PFSK-1 (cell line): ENCODE results near the gene CCR2.

ENCODE experiments used
- FOXP2 ChIP-seq: optimal IDR thresholded peaks from 2 replicates; pipeline ENCODE3; 2011; ENCODE audit warnings: borderline replicate concordance, control low read depth, inconsistent platforms; ENCODE audit not compliant: insufficient read depth; ENCODE audit errors: extremely low read length, extremely low read depth
- POLR2AphosphoS5 ChIP-seq: IDR thresholded peaks from 2 replicates; pipeline ENCODE4 v1.6.1; 2012; ENCODE audit warnings: low read depth, mild to moderate bottlenecking, control low read depth, low read length, moderate library complexity
- SIN3A ChIP-seq: IDR thresholded peaks from 2 replicates; pipeline ENCODE4 v1.6.1; 2012; ENCODE audit warnings: mild to moderate bottlenecking, low read length, moderate library complexity, borderline replicate concordance; ENCODE audit not compliant: insufficient read depth
- TAF1 ChIP-seq: IDR thresholded peaks from 2 replicates; pipeline ENCODE4 v1.6.1; 2012; ENCODE audit warnings: low read length, control low read depth, borderline replicate concordance; ENCODE audit not compliant: insufficient read depth
- TF ChIP-seq, protein P1 (sequence below), 2 experiments: IDR thresholded peaks; 2 replicates each; pipeline versions ENCODE4 v1.6.1 to v1.8.0; 2011 to 2012; ENCODE audit warnings: low read depth in 2 of 2, low read length in 2 of 2, control low read depth in 1 of 2, inconsistent platforms in 1 of 2, mild to moderate bottlenecking in 1 of 2, moderate library complexity in 1 of 2; ENCODE audit not compliant: insufficient read depth in 1 of 2

DNA sequence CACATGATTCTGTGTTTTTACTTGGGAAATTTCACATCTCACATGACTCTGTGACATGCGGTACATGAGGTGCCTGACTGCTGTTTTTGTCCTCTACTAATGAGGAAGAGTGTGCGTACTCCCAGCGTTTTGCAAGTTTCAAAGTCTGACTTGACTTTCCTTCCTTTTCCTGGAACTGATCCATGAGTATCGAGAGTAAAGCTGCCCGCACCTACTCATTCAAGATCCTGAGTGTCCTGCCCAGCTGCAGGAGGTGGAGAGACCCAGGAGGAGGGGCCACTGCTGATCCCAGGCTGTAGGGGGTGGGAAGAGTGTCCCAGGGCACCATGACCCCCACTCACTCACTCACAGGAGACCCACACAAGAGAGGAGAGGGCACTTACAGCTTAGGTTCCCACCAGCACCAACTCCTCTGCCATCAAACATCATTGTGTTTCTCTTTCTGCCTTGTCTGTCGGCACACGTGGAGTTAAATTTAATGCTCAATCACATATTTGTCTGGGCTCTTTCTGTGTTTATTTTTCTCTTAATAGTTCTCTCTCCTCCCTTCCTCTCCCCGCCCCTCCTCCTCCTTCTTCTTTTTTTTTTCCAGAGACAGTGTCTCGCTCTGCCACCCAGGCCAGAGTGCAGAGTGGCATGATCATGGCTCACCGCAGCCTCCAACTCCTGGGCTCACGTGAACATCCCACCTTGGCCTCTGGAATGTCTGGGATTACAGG, 51.5 kb downstream of the CCR2 start:
- TF ChIP-seq, protein P1, sequence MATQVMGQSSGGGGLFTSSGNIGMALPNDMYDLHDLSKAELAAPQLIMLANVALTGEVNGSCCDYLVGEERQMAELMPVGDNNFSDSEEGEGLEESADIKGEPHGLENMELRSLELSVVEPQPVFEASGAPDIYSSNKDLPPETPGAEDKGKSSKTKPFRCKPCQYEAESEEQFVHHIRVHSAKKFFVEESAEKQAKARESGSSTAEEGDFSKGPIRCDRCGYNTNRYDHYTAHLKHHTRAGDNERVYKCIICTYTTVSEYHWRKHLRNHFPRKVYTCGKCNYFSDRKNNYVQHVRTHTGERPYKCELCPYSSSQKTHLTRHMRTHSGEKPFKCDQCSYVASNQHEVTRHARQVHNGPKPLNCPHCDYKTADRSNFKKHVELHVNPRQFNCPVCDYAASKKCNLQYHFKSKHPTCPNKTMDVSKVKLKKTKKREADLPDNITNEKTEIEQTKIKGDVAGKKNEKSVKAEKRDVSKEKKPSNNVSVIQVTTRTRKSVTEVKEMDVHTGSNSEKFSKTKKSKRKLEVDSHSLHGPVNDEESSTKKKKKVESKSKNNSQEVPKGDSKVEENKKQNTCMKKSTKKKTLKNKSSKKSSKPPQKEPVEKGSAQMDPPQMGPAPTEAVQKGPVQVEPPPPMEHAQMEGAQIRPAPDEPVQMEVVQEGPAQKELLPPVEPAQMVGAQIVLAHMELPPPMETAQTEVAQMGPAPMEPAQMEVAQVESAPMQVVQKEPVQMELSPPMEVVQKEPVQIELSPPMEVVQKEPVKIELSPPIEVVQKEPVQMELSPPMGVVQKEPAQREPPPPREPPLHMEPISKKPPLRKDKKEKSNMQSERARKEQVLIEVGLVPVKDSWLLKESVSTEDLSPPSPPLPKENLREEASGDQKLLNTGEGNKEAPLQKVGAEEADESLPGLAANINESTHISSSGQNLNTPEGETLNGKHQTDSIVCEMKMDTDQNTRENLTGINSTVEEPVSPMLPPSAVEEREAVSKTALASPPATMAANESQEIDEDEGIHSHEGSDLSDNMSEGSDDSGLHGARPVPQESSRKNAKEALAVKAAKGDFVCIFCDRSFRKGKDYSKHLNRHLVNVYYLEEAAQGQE (IDR thresholded peaks at IDR 0.05; ENCODE audit: insufficient read depth in 1 of 2, low read depth in 2 of 2, low read length in 2 of 2) = no peak
- TF ChIP-seq POLR2AphosphoS5 (no peak), SIN3A (no peak), TAF1 (no peak), FOXP2 (no peak)
